ENCODE results near the gene GNAI2. TPM values are rescaled to one million over a fixed set of nuclear protein-coding genes. Genes with fewer than 3 reads are reported as not detected.
A peak's percentile ranks its signal among the peaks of the same experiment; 100 is the strongest.

Gene GNAI2
- total and polyA plus RNA-seq, 2 donors (not counting 3 experiments of a cell fraction or from before 2014, with no cell fraction given) = 767 to 1,875 TPM

GRCh38 chr3:50258979-50259378 is 23.0 kb downstream of the GNAI2 start:
- Histone ChIP-seq H4K20me1 (replicated peaks; ENCODE audit: control insufficient read depth, extremely low read depth, insufficient read depth, low read length) (no peaks in the 10 kb centered on the region), H3K4me1 (ENCODE audit: control insufficient read depth, extremely low read depth, insufficient read depth, low read length) (peaks cover 40% of the 10 kb centered on the region), H3K79me2 (ENCODE audit: control insufficient read depth, insufficient read depth, low read length) (peaks cover 23% of the 10 kb centered on the region), H2AFZ (ENCODE audit: low read depth, low read length) (no peak overlapping the region), H3K36me3 (ENCODE audit: control insufficient read depth in 2 of 2, extremely low read depth in 1 of 2, insufficient read depth in 2 of 2, low read length in 2 of 2) (peaks cover 14 to 37% of the 10 kb centered on the region in 2 experiments), H3K4me3 (replicated peaks in 1 of 3; ENCODE audit: insufficient read depth in 1 of 3, low read depth in 1 of 3, low read length in 3 of 3) (no peak overlapping the region), H3K9me3 (replicated peaks; ENCODE audit: control insufficient read depth, insufficient read depth, low read length) (no peaks in the 10 kb centered on the region), H3K9ac (replicated peaks; ENCODE audit: extremely low read depth, insufficient read depth, low read length) (no peak overlapping the region), H3K27ac (ENCODE audit: insufficient read depth, low read depth, low read length) (no peak overlapping the region), H3K9me1 (replicated peaks; ENCODE audit: control insufficient read depth, extremely low read depth, insufficient read depth, low read length) (no peaks in the 10 kb centered on the region), H3K27me3 (ENCODE audit: control insufficient read depth in 2 of 2, insufficient read depth in 2 of 2, low read length in 2 of 2) (no peaks in the 10 kb centered on the region), H3K4me2 (ENCODE audit: insufficient read depth, low read length) (no peak overlapping the region)
- FAIRE-seq (no peak), DNase-seq (ENCODE audit: low read depth, low spot score) (no peak)
- dilution Hi-C loops (cut with MboI; ENCODE audit: extremely low pct_ligation_motif_present, low sequenced_read_pairs) (no loop called here), intact Hi-C loops (cut with micrococcal nuclease) (no loop called here)
- ChIA-PET CTCF (interaction anchor here (1.9 to 8.6 kb wide), 6 partner anchors 8 to 65 kb away, joined by 12 to 98 read pairs (median 26); partner anchors contain the start of gene GNAT1), POLR2A (interaction anchor here (0.6 to 2.1 kb wide), 3 partner anchors 16 to 62 kb away, joined by 3 to 11 read pairs (median 3); no protein-coding TSS in a partner anchor)
- TF ChIP-seq MYC (IDR thresholded peaks at IDR 0.05; ENCODE audit: low read depth, low read length) (no peak), JUN (IDR thresholded peaks at IDR 0.05; ENCODE audit: borderline replicate concordance, insufficient read depth, insufficient read length, low read depth) (no peak), POLR2AphosphoS5 (IDR thresholded peaks at IDR 0.05; ENCODE audit: insufficient read depth, low read depth, low read length) (no peak), GATA2 (IDR thresholded peaks at IDR 0.05; ENCODE audit: insufficient read depth, insufficient read length, low read depth, low read length) (no peak), MAX (IDR thresholded peaks at IDR 0.05; ENCODE audit: insufficient read depth, insufficient read length) (no peak), EZH2 (IDR thresholded peaks at IDR 0.05; ENCODE audit: borderline replicate concordance, low read depth, low read length, severe bottlenecking) (no peak), FOS (IDR thresholded peaks at IDR 0.05; ENCODE audit: borderline replicate concordance, insufficient read depth, low read length) (no peak)
- TSS peak; percentile 79 for BruUV-seq (replicated peaks)

Measured in endothelial cell of umbilical vein (primary cell).